H1 (cell line): ENCODE measurements around the gene SHOX. TPM values are rescaled to one million over a fixed set of nuclear protein-coding genes. Genes with fewer than 3 reads are reported as not detected.

Experiments used
- CTCF ChIA-PET: fragments of 300-600 bp; sonication (Branson Sonifier 250); formaldehyde crosslinking; loops from one replicate; lab custom pipeline; 2021; ENCODE audit not compliant: partially characterized antibody; lab: Charles Lee
- POLR2A ChIA-PET: fragments of 300-600 bp; sonication (Branson Sonifier 250); formaldehyde crosslinking; loops from one replicate; lab custom pipeline; 2021; ENCODE audit warnings: inconsistent platforms; ENCODE audit not compliant: partially characterized antibody; lab: Charles Lee
- DNase-seq, 2 experiments: peaks; one replicate each; pipeline versions ENCODE4 v3.0.0 to v3.0.0-alpha.2; 2010 to 2022; ENCODE audit warnings: low spot score in 2 of 2, low read depth in 1 of 2, mixed read lengths in 1 of 2
- FAIRE-seq: peaks from 2 replicates; lab custom pipeline; 2011; peaks lifted over from hg19 to GRCh38; lab: Jason Lieb, UNC
- H2AFZ ChIP-seq: 2 replicates; pipeline ENCODE4 v1.8.1; 2012; ENCODE audit warnings: low read length, inconsistent platforms
- H2AK5ac ChIP-seq: 2 replicates; pipeline ENCODE4 v1.6.1; 2013; ENCODE audit warnings: low read depth, low read length
- H2BK120ac ChIP-seq: replicated peaks from 2 replicates; pipeline ENCODE3; 2013; ENCODE audit warnings: low read depth, low read length, inconsistent platforms
- H2BK12ac ChIP-seq: 2 replicates; pipeline ENCODE4 v1.6.1; 2013; ENCODE audit warnings: low read depth, low read length
- H2BK15ac ChIP-seq: 2 replicates; pipeline ENCODE4 v1.6.1; 2013; ENCODE audit warnings: low read length
- H2BK20ac ChIP-seq: 2 replicates; pipeline ENCODE4 v1.6.1; 2013; ENCODE audit warnings: low read length
- H2BK5ac ChIP-seq: 2 replicates; pipeline ENCODE4 v1.6.1; 2013; ENCODE audit warnings: low read depth, low read length
- H3K14ac ChIP-seq: 2 replicates; pipeline ENCODE4 v1.6.1; 2013; ENCODE audit warnings: inconsistent platforms; ENCODE audit not compliant: insufficient read length
- H3K18ac ChIP-seq: 2 replicates; pipeline ENCODE4 v1.6.1; 2013; ENCODE audit warnings: low read length; ENCODE audit errors: extremely low read depth
- H3K23ac ChIP-seq: 2 replicates; pipeline ENCODE4 v1.6.1; 2013; ENCODE audit warnings: inconsistent platforms; ENCODE audit not compliant: insufficient read length
- H3K23me2 ChIP-seq: 2 replicates; pipeline ENCODE4 v1.6.1; 2013; ENCODE audit warnings: low read depth, low read length
- H3K27ac ChIP-seq: 2 replicates; pipeline ENCODE4 v1.6.1; 2011; ENCODE audit warnings: low read depth, low read length, inconsistent platforms
- H3K27me3 ChIP-seq, 4 experiments: replicated peaks in 1 of 4; 1 replicate in 1 of 4; 2 replicates in 3 of 4; pipeline versions ENCODE4 v1.6.1 to v1.8.1; 2011 to 2013; ENCODE audit warnings: low read length in 3 of 4, mild to moderate bottlenecking in 3 of 4, inconsistent platforms in 2 of 4, mixed read lengths in 2 of 4, moderate library complexity in 1 of 4; ENCODE audit not compliant: control insufficient read depth in 3 of 4, insufficient read depth in 3 of 4; ENCODE audit errors: extremely low read depth in 1 of 4
- H3K36me3 ChIP-seq, 4 experiments: 2 replicates each; pipeline versions ENCODE4 v1.6.1 to v1.8.1; 2011 to 2013; ENCODE audit warnings: mild to moderate bottlenecking in 4 of 4, low read length in 3 of 4, moderate library complexity in 2 of 4, control low read depth in 1 of 4, inconsistent platforms in 1 of 4; ENCODE audit not compliant: insufficient read depth in 4 of 4, control insufficient read depth in 2 of 4
- H3K4ac ChIP-seq: replicated peaks from 2 replicates; pipeline ENCODE3; 2013; ENCODE audit warnings: low read length, low read depth, mixed read lengths, inconsistent platforms; ENCODE audit not compliant: insufficient read length
- H3K4me1 ChIP-seq, 4 experiments: replicated peaks in 1 of 4; 1 replicate in 1 of 4; 2 replicates in 3 of 4; pipeline versions ENCODE4 v1.6.1 to v1.8.1; 2011 to 2013; ENCODE audit warnings: low read length in 3 of 4, inconsistent platforms in 2 of 4, mixed read lengths in 1 of 4; ENCODE audit not compliant: insufficient read depth in 4 of 4, control insufficient read depth in 3 of 4
- H3K4me2 ChIP-seq, 2 experiments: 2 replicates each; pipeline versions ENCODE4 v1.6.1 to v1.8.1; 2011 to 2013; ENCODE audit warnings: low read depth in 2 of 2, low read length in 2 of 2, control low read depth in 1 of 2, inconsistent platforms in 1 of 2, mild to moderate bottlenecking in 1 of 2; ENCODE audit not compliant: insufficient read depth in 1 of 2
- H3K4me3 ChIP-seq, 4 experiments: fragments of 200-600, 300-600 bp in 1 of 4; sonication (generic), shearing (Covaris generic), sonication (Bioruptor Twin) in 1 of 4; 2 replicates each; pipeline versions ENCODE4 v1.5.1 to v1.8.1; 2011 to 2016; ENCODE audit warnings: low read length in 4 of 4, low read depth in 3 of 4, control low read depth in 2 of 4, inconsistent platforms in 2 of 4, mild to moderate bottlenecking in 2 of 4, mixed read lengths in 1 of 4, moderate library complexity in 1 of 4; ENCODE audit not compliant: insufficient read depth in 2 of 4; ENCODE audit errors: extremely low read depth in 1 of 4
- H3K56ac ChIP-seq: replicated peaks from 2 replicates; pipeline ENCODE3; 2013; ENCODE audit warnings: low read depth, mild to moderate bottlenecking, mixed read lengths, low read length, inconsistent platforms; ENCODE audit not compliant: insufficient read length
- H3K79me1 ChIP-seq: 2 replicates; pipeline ENCODE4 v1.6.1; 2013; ENCODE audit warnings: low read depth, low read length, control low read depth
- H3K79me2 ChIP-seq, 2 experiments: 2 replicates each; pipeline versions ENCODE4 v1.6.1 to v1.8.1; 2012 to 2013; ENCODE audit warnings: low read length in 2 of 2, mild to moderate bottlenecking in 2 of 2, inconsistent platforms in 1 of 2; ENCODE audit not compliant: insufficient read depth in 2 of 2, control insufficient read depth in 1 of 2
- H3K9ac ChIP-seq, 4 experiments: replicated peaks in 1 of 4; 1 replicate in 1 of 4; 2 replicates in 3 of 4; pipeline versions ENCODE4 v1.6.1 to v1.8.1; 2011 to 2013; ENCODE audit warnings: low read depth in 3 of 4, low read length in 3 of 4, control low read depth in 2 of 4, mild to moderate bottlenecking in 2 of 4, moderate library complexity in 2 of 4, inconsistent platforms in 1 of 4; ENCODE audit errors: extremely low read depth in 1 of 4
- H3K9me3 ChIP-seq, 2 experiments: 2 replicates each; pipeline versions ENCODE4 v1.6.1 to v1.8.1; 2012 to 2013; ENCODE audit warnings: mild to moderate bottlenecking in 2 of 2, moderate library complexity in 2 of 2, control low read depth in 1 of 2, inconsistent platforms in 1 of 2, low read depth in 1 of 2, low read length in 1 of 2, mixed read lengths in 1 of 2; ENCODE audit not compliant: insufficient read depth in 2 of 2
- H4K20me1 ChIP-seq, 2 experiments: replicated peaks in 1 of 2; 2 replicates each; pipeline versions ENCODE3 to v1.8.1; 2011 to 2013; ENCODE audit warnings: inconsistent platforms in 2 of 2, low read length in 2 of 2, mild to moderate bottlenecking in 1 of 2; ENCODE audit not compliant: insufficient read depth in 2 of 2, control insufficient read depth in 1 of 2
- H4K5ac ChIP-seq: 2 replicates; pipeline ENCODE4 v1.6.1; 2013; ENCODE audit warnings: low read length, low read depth, mixed read lengths, inconsistent platforms; ENCODE audit not compliant: insufficient read length
- H4K8ac ChIP-seq: 2 replicates; pipeline ENCODE4 v1.8.0; 2013; ENCODE audit warnings: mild to moderate bottlenecking, moderate library complexity, low read length, inconsistent platforms; ENCODE audit not compliant: insufficient read depth; ENCODE audit errors: extremely low read depth
- H4K91ac ChIP-seq: replicated peaks from 2 replicates; pipeline ENCODE3; 2013; ENCODE audit warnings: low read length, mixed read lengths, inconsistent platforms; ENCODE audit not compliant: insufficient read length
- CBX8 ChIP-seq: fragments of 300-800, 300-1000 bp; sonication (generic); IDR thresholded peaks from 2 replicates; pipeline ENCODE4 v1.7.1; 2016; ENCODE audit warnings: low read depth, low read length, borderline replicate concordance
- CTBP2 ChIP-seq: IDR thresholded peaks from 2 replicates; pipeline ENCODE4 v1.7.0; 2011; ENCODE audit warnings: borderline replicate concordance, mild to moderate bottlenecking, moderate library complexity, mixed read lengths, low read length; ENCODE audit not compliant: insufficient read depth, insufficient read length
- EZH2 ChIP-seq: fragments of 200-600 bp; sonication (generic); IDR thresholded peaks from 2 replicates; pipeline ENCODE4 v1.7.1; 2012; ENCODE audit warnings: low read depth, mild to moderate bottlenecking, moderate library complexity, low read length, inconsistent platforms; ENCODE audit not compliant: severe bottlenecking
- NRF1 ChIP-seq: IDR thresholded peaks from 2 replicates; pipeline ENCODE4 v1.6.1; 2011; ENCODE audit warnings: mild to moderate bottlenecking, low read depth, low read length, improper control_type of control experiment
- RNF2 ChIP-seq: fragments of 200-900, 300-1000 bp; sonication (generic); IDR thresholded peaks from 2 replicates; pipeline ENCODE4 v1.7.1; 2016; ENCODE audit warnings: borderline replicate concordance, low read depth, mild to moderate bottlenecking, antibody characterized with exemption, low read length; ENCODE audit not compliant: poor library complexity, severe bottlenecking; ENCODE audit errors: missing control alignments
- SAP30 ChIP-seq: fragments of 300-600 bp; sonication (generic); IDR thresholded peaks from 2 replicates; pipeline ENCODE4 v1.7.1; 2012; ENCODE audit warnings: low read length, moderate library complexity, mild to moderate bottlenecking, inconsistent platforms; ENCODE audit not compliant: insufficient read depth, insufficient replicate concordance
- SUZ12 ChIP-seq: fragments of 200-600 bp; sonication (generic); IDR thresholded peaks from 2 replicates; pipeline ENCODE4 v1.6.1; 2012; ENCODE audit warnings: mild to moderate bottlenecking, inconsistent platforms, low read length, moderate library complexity, mixed read lengths
- TBP ChIP-seq: IDR thresholded peaks from 2 replicates; pipeline ENCODE4 v1.6.1; 2011; ENCODE audit warnings: low read depth, low read length, improper control_type of control experiment
- YY1 ChIP-seq: IDR thresholded peaks from 2 replicates; pipeline ENCODE4 v1.6.1; 2011; ENCODE audit warnings: low read depth, mild to moderate bottlenecking, low read length
- WGBS, 2 experiments: shearing (Covaris generic) in 1 of 2; methylation state at CpG; one replicate each; pipeline versions ENCODE4 v1.1.6 to v1.1.7; 2013 to 2015; ENCODE audit warnings: low lambda C conversion rate in 2 of 2, mixed read lengths in 2 of 2, inconsistent platforms in 1 of 2, low coverage in 1 of 2, missing lambda C conversion rate in 1 of 2; ENCODE audit not compliant: insufficient replicate concordance in 2 of 2, insufficient coverage in 1 of 2, insufficient read length in 1 of 2; ENCODE audit errors: extremely low coverage in 1 of 2, missing lambda C conversion rate in 1 of 2; 5-methylcytosine and 5-hydroxymethylcytosine counted together
- polyA plus RNA-seq, 7 experiments: library from polyadenylated mRNA; depleted of rRNA in 3 of 7; stranded (reverse) in 5 of 7; unstranded in 2 of 7; fragments of >200 nt in 5 of 7; fragments of 200-250 nt in 2 of 7; gene quantifications; 1 replicate in 5 of 7; 2 replicates in 1 of 7; 4 replicates in 1 of 7; pipeline versions ENCODE4 v1.2.1 to v1.2.3, GENCODE V29; 2011 to 2013; ENCODE audit warnings: missing spikeins in 2 of 7, mixed read lengths in 2 of 7
- total RNA-seq: library from RNA; stranded (reverse); fragmentation: NEBNext Ultra II Directional; extraction: Animal tissue kit (Norgen Biotek cat#: 25700); gene quantifications from 2 replicates; pipeline ENCODE4 v1.2.1, GENCODE V29; 2021
- TF ChIP-seq, protein P1 (sequence below): IDR thresholded peaks from 2 replicates; pipeline ENCODE4 v1.6.1; 2012; ENCODE audit warnings: inconsistent platforms

SHOX gene
- total and polyA plus RNA-seq, 2 of the 8 experiments (the other 6 are each of a cell fraction or from before 2014, with no cell fraction given) = 0.05 to 0.15 TPM

DNA sequence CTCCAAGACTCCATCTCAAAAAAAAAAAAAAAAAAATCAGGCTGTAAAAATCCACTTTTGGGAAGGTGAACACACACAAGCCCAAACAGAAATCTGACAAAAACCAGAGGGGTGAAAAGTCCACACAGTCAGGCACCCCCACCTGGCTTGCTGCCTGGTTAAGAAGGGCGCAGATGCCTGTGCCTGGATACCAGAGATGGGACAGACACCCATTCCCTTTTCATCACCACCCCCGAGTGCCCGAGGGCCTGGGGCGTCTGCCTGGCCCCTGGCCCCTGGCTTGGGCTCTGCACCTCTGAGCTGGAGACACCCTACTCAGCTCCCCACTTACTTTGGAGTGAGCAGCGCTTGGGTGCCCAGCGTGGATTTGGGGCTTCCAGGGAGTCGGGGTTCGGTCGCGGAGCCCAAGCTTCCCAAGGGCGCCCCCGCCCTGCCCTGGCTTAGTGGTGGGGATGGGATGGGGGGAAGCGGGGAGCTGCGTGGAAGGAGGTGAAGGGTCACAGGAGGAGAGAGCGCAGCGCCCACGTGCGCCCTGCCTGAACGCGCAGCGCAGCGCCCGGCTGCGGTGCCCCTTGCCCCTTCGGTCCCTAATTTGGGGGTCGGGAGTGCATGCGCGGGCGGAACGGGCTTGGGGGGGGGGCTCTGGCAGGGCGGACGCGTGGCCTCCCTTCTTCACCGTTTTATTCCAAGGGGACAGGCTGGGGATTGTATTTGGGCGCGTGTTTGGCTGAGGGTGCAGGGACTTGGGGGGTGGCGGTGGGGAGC lies 11.3 kb downstream of the SHOX start:
- H4K91ac ChIP-seq = no peak overlapping the region
- no peaks in the 10 kb centered on the region for H3K79me2 ChIP-seq
- ChIA-PET CTCF (no interaction called here), POLR2A (no interaction called here)
- H3K9me3 ChIP-seq = no peaks in the 10 kb centered on the region; a peak in 1 of 4 replicates
- peak overlapping the region; percentile 72; the same call in 1 of the 2 replicates for H2BK15ac ChIP-seq
- WGBS, 2 experiments = 15% methylated on average over 30 of the region's 37 CpGs; no CpG with 5 or more reads in 1 of the 2 experiments
- H4K20me1 ChIP-seq = peaks cover 2 to 7% of the 10 kb centered on the region in 2 experiments
- 0 out of 8 replicates have a peak, but pooled peaks cover 0 to 4% (median 0%) of the 10 kb centered on the region in 4 experiments for H3K36me3 ChIP-seq
- no peak overlapping the region for H3K9ac ChIP-seq
- H2AK5ac ChIP-seq = no peak overlapping the region
- H3K27ac ChIP-seq = no peak overlapping the region
- peak overlapping the region; percentile 56 for H3K4me2 ChIP-seq
- peak overlapping the region; percentile 43 for H2BK120ac ChIP-seq
- H2BK5ac ChIP-seq = no peak overlapping the region
- H2AFZ ChIP-seq = no peak overlapping the region
- FAIRE-seq (no peak), DNase-seq (peak in 1 of 2 experiments; percentile 55)
- peak overlapping the region; percentile 3; the same call in 1 of the 2 replicates for H4K8ac ChIP-seq
- peaks cover 8 to 36% (median 21%) of the 10 kb centered on the region in 4 experiments for H3K4me1 ChIP-seq
- H3K18ac ChIP-seq = no peak overlapping the region; the same call in 1 of the 2 replicates
- no peaks in the 10 kb centered on the region; the same call in 1 of the 2 replicates for H3K79me1 ChIP-seq
- H2BK12ac ChIP-seq = peak overlapping the region; percentile 87; the same call in 1 of the 2 replicates
- no peak overlapping the region for H4K5ac ChIP-seq
- peaks cover 89 to 96% (median 93%) of the 10 kb centered on the region in 4 experiments for H3K27me3 ChIP-seq
- no peak overlapping the region for H3K14ac ChIP-seq
- no peak overlapping the region for H3K4ac ChIP-seq
- H3K4me3 ChIP-seq = peak overlapping the region in 1 of 4 experiments; percentile 52; a peak in 3 of 8 replicates
- no peak overlapping the region for H3K56ac ChIP-seq
- H2BK20ac ChIP-seq = no peak overlapping the region
- H3K23me2 ChIP-seq = peaks cover 9% of the 10 kb centered on the region; the same call in 1 of the 2 replicates
- no peak overlapping the region for H3K23ac ChIP-seq
- TF ChIP-seq RNF2 (peak; percentile 14), EZH2 (peak; percentile 93), NRF1 (no peak), CTBP2 (peak; percentile 70), SUZ12 (peak; percentile 93), YY1 (no peak), CBX8 (peak; percentile 43; the same call in 1 of the 2 replicates), TBP (no peak), SAP30 (no peak)
- TF ChIP-seq, protein P1, sequence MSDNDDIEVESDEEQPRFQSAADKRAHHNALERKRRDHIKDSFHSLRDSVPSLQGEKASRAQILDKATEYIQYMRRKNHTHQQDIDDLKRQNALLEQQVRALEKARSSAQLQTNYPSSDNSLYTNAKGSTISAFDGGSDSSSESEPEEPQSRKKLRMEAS = peak; percentile 34; the same call in 1 of the 2 replicates
